ENCODE measurements around the gene GPR26. TPM values are rescaled to one million over a fixed set of nuclear protein-coding genes. Genes with fewer than 3 reads are reported as not detected.

GPR26 gene
- total and polyA plus RNA-seq, 8 donors = not detected

DNA sequence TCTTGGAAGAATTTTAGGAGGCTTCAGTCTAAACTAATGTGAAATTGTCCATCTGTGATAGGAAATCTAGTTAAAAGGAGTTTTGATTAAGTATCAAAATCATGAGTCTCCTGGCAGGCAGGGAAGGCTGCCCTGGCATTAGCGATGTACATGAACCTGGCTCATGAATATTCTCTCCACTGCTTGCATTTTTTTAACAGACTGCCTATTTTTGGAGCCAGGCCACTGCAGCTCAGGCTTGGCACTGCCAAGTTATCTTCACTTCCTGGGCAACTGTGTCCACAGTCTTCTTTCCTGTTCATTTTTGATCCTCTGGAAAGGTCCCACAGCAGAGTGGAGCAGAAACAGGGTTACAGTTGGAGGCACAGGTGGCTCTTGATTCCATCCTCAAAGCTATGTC is 7.0 kb downstream of the GPR26 start:
- intact Hi-C loops (cut with DNase I) = no loop called here
- peaks cover 0 to 4% (median 0%) of the 10 kb centered on the region in 4 donors for H3K27me3 ChIP-seq
- no peak for DNase-seq
- 61 to 62% methylated on average over 1 of the region's 1 CpG for WGBS, 2 donors
- TF ChIP-seq, protein P1, sequence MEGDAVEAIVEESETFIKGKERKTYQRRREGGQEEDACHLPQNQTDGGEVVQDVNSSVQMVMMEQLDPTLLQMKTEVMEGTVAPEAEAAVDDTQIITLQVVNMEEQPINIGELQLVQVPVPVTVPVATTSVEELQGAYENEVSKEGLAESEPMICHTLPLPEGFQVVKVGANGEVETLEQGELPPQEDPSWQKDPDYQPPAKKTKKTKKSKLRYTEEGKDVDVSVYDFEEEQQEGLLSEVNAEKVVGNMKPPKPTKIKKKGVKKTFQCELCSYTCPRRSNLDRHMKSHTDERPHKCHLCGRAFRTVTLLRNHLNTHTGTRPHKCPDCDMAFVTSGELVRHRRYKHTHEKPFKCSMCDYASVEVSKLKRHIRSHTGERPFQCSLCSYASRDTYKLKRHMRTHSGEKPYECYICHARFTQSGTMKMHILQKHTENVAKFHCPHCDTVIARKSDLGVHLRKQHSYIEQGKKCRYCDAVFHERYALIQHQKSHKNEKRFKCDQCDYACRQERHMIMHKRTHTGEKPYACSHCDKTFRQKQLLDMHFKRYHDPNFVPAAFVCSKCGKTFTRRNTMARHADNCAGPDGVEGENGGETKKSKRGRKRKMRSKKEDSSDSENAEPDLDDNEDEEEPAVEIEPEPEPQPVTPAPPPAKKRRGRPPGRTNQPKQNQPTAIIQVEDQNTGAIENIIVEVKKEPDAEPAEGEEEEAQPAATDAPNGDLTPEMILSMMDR (IDR thresholded peaks at IDR 0.05) = no peak
- H3K27ac ChIP-seq = no peak overlapping the region
- no peak for FAIRE-seq
- no peaks in the 10 kb centered on the region for H3K4me1 ChIP-seq
- no peak overlapping the region for H3K4me3 ChIP-seq
- H3K9me3 ChIP-seq = no peaks in the 10 kb centered on the region
- no peak for ATAC-seq
- H3K36me3 ChIP-seq = no peaks in the 10 kb centered on the region

DNA sequence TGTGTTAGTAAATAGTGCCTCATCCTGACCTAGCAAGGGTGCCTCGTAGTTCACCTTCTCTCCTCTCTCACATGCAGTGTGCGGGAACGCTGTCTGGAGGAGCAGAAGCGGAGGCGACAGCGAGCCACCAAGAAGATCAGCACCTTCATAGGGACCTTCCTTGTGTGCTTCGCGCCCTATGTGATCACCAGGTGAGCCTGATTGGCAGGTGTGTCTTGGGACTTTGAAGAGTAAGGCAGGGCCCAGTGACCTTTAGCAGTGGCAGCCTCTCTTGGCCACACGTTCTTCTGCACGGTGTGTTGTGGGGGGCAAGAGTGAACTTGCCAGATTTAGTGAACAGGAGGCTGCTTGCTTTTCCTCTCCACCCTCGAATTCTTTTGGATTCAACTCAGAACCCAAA is 8.6 kb downstream of the GPR26 start:
- no peaks in the 10 kb centered on the region for H3K36me3 ChIP-seq
- ATAC-seq (no peak), DNase-seq (no peak), FAIRE-seq (no peak)
- no peak overlapping the region for H3K4me3 ChIP-seq
- no peaks in the 10 kb centered on the region for H3K4me1 ChIP-seq
- H3K9me3 ChIP-seq = no peaks in the 10 kb centered on the region
- WGBS, 2 donors = 67 to 74% methylated on average over 11 of the region's 11 CpGs
- peaks cover 0 to 3% (median 0%) of the 10 kb centered on the region in 4 donors for H3K27me3 ChIP-seq
- no peak overlapping the region for H3K27ac ChIP-seq
- TF ChIP-seq, protein P1 (IDR thresholded peaks at IDR 0.05) = no peak
- intact Hi-C loops (cut with DNase I) = no loop called here

DNA sequence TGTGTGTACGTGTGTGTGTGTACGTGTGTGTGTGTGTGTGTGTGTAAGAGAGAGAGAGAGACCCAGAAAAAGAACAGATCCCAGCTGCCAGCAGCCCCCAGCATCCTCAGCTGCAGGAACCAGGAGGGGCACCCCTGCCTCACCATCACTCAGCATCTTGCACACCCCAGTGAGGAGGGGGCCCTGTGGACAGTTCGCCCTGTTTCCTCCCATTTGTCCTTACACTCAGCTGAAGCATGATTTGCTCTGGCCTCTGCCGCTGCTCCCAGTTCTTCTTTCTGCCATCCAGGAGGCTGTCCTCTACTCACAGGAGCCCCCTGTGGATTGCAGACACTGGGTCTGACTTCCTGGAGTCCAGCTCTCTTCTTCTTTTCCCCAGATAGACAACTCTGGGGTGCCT is 9.7 kb downstream of the GPR26 start:
- no peak overlapping the region for H3K4me3 ChIP-seq
- H3K27ac ChIP-seq = no peak overlapping the region
- no peak for ATAC-seq
- TF ChIP-seq, protein P1 (IDR thresholded peaks at IDR 0.05) = no peak
- WGBS, 2 donors = 28 to 35% methylated on average over 3 to 4 of the region's 4 CpGs
- H3K36me3 ChIP-seq = no peaks in the 10 kb centered on the region
- H3K4me1 ChIP-seq = no peaks in the 10 kb centered on the region
- DNase-seq = no peak
- no peaks in the 10 kb centered on the region for H3K9me3 ChIP-seq
- intact Hi-C loops (cut with DNase I) = no loop called here
- FAIRE-seq = no peak
- peaks cover 0 to 3% (median 0%) of the 10 kb centered on the region in 4 donors for H3K27me3 ChIP-seq

DNA sequence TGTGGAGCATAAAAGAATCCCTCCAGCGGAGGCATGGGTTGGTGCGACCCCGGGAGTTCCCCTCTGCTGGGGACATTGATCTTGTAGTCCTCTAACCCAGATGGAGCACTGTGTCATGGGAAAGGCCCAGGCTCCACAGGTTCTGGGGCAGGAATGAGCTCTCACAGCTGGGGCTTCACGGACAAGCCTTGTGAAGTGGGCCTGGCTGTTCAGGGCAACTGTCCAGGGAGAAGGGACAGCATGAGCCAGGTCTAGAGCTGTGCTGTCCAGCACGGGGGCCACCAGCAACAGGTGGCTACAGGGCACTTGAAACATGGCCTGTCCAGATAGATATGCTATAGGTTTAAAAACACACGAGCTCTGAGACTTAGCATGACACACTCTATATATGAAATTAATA is 11.4 kb downstream of the GPR26 start:
- DNase-seq (no peak), FAIRE-seq (no peak), ATAC-seq (no peak)
- intact Hi-C loops (cut with DNase I) = no loop called here
- Histone ChIP-seq H3K4me1 (no peaks in the 10 kb centered on the region), H3K9me3 (no peaks in the 10 kb centered on the region), H3K36me3 (no peaks in the 10 kb centered on the region), H3K4me3 (no peak overlapping the region), H3K27me3 (no peaks in the 10 kb centered on the region), H3K27ac (no peak overlapping the region)
- TF ChIP-seq, protein P1 (IDR thresholded peaks at IDR 0.05) = no peak
- 45 to 55% methylated on average over 6 of the region's 6 CpGs for WGBS, 2 donors

DNA sequence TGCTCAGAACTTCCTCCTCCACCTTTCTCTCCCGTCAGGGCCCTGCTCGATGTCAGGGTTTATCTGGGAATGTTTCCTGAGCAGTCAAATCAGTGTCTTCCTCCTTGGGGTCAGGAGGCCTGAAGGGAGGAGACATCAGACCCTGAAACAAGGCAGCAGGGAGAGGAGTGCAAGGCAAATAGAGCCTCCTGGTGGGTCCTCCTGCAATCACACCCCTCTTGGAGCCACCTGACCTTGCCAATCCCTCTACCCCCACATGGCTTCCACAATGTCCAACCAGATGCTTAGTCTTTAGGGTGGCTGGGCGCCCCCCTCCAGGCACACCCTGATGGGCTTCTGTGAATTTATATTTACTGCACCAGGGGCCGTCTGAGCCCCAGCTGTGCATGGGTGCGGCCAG is 12.2 kb downstream of the GPR26 start:
- H3K36me3 ChIP-seq = no peaks in the 10 kb centered on the region
- no peaks in the 10 kb centered on the region for H3K9me3 ChIP-seq
- 41 to 52% methylated on average over 5 of the region's 5 CpGs for WGBS, 2 donors
- intact Hi-C loops (cut with DNase I) = no loop called here
- no peak overlapping the region for H3K27ac ChIP-seq
- ATAC-seq = no peak
- H3K4me1 ChIP-seq = no peaks in the 10 kb centered on the region
- no peak for DNase-seq
- TF ChIP-seq, protein P1 (IDR thresholded peaks at IDR 0.05) = no peak
- H3K27me3 ChIP-seq = no peaks in the 10 kb centered on the region
- no peak overlapping the region for H3K4me3 ChIP-seq
- FAIRE-seq = no peak

All from pancreas (tissue), 10 donors.